Sigmoid colon (tissue), 7 donors: ENCODE measurements around the gene THAP4. TPM values are rescaled to one million over a fixed set of nuclear protein-coding genes. Genes with fewer than 3 reads are reported as not detected.

Experiments used
- DNase-seq: peaks from one replicate; pipeline ENCODE4 v3.0.0-alpha.2; 2019
- H3K27ac ChIP-seq, 4 donors: fragments of 200-600 bp; sonication (generic); one replicate each; pipeline ENCODE4 v1.5.1; 2016 to 2019; ENCODE audit warnings: mild to moderate bottlenecking in 1 of 4
- H3K27me3 ChIP-seq, 3 donors: fragments of 200-600 bp; sonication (generic); one replicate each; pipeline ENCODE4 v1.5.1; 2019; ENCODE audit warnings: mild to moderate bottlenecking in 1 of 3
- H3K36me3 ChIP-seq, 4 donors: fragments of 200-600 bp; sonication (generic); one replicate each; pipeline ENCODE4 v1.5.1; 2016 to 2019
- H3K4me1 ChIP-seq, 4 donors: fragments of 200-600 bp; sonication (generic); one replicate each; pipeline ENCODE4 v1.5.1; 2017 to 2019
- H3K4me3 ChIP-seq, 4 donors: fragments of 200-600 bp; sonication (generic); one replicate each; pipeline ENCODE4 v1.5.1; 2017 to 2019; ENCODE audit warnings: mild to moderate bottlenecking in 2 of 4, moderate library complexity in 1 of 4
- H3K9me3 ChIP-seq, 4 donors: fragments of 200-600 bp in 3 of 4; sonication (generic) in 3 of 4; one replicate each; pipeline versions ENCODE4 v1.5.1 to v1.6.1; 2013 to 2019
- EP300 ChIP-seq, 4 donors: sonication (generic); formaldehyde crosslinking; IDR thresholded peaks; one replicate each; pipeline ENCODE4 v1.6.1; 2017; ENCODE audit warnings: antibody characterized with exemption in 4 of 4
- POLR2A ChIP-seq, 2 donors: fragments of 450-650 bp; IDR thresholded peaks; one replicate each; pipeline ENCODE4 v1.6.1; 2016; ENCODE audit warnings: antibody characterized with exemption in 2 of 2, mild to moderate bottlenecking in 2 of 2, moderate library complexity in 2 of 2
- POLR2AphosphoS5 ChIP-seq, 4 donors: sonication (generic); formaldehyde crosslinking; IDR thresholded peaks; one replicate each; pipeline ENCODE4 v1.6.1; 2017; ENCODE audit warnings: antibody characterized with exemption in 4 of 4
- whole genome bisulfite sequencing, 2 donors: extraction: QIAGEN DNeasy Blood & Tissue Kit; methylation state at CpG; one replicate each; pipeline ENCODE4 v1.1.7; 2013; 5-methylcytosine and 5-hydroxymethylcytosine counted together
- intact Hi-C: fragments of 100-400 bp; cut with DNase I; formaldehyde crosslinking; loops from one replicate; pipeline ENCODE4 v1.15.1; 2023
- polyA plus RNA-seq, 3 donors: library from polyadenylated mRNA; stranded (reverse); fragments of 200-250 nt; gene quantifications; one replicate each; pipeline ENCODE4 v1.2.3, GENCODE V29; 2013
- total RNA-seq, 4 donors: library from RNA; depleted of rRNA; stranded (reverse); fragments of >200 nt; gene quantifications; one replicate each; pipeline ENCODE4 v1.1.0, GENCODE V29; 2016
- TF ChIP-seq, protein P1 (sequence below), 4 experiments: fragments of 450-650 bp in 3 of 4; fragments of 200-600 bp in 1 of 4; IDR thresholded peaks; one replicate each; pipeline ENCODE4 v1.5.1; 2016 to 2019; ENCODE audit warnings: antibody characterized with exemption in 4 of 4, mild to moderate bottlenecking in 3 of 4, moderate library complexity in 2 of 4
- donor health status: healthy with polysubstance abuse.
- donor health status: Bipolar disorder and iron deficiency.
- donor health status: healthy.

The THAP4 gene
- total and polyA plus RNA-seq, 7 donors: 28.9 to 112 (median 44.7) TPM

DNA sequence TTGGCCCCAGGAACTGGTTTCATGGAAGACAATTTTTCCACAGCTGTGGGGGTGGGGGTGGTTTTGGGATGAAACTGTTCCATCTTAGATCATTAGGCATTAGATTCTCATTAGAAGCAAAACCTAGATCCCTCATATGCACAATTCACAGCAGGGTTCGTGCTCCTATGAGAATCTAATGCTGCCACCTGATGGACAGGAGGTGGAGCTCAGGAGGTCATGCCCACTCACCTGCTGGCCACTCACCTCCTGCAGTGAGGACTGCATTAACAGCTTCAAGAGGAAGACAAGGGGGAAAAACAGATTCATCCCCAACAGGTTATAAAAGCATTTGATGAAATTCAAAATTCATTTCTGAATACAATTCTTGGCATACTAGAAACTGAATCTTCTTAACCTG lies 38.5 kb downstream of the THAP4 start:
- intact Hi-C loops: no loop called here

DNA sequence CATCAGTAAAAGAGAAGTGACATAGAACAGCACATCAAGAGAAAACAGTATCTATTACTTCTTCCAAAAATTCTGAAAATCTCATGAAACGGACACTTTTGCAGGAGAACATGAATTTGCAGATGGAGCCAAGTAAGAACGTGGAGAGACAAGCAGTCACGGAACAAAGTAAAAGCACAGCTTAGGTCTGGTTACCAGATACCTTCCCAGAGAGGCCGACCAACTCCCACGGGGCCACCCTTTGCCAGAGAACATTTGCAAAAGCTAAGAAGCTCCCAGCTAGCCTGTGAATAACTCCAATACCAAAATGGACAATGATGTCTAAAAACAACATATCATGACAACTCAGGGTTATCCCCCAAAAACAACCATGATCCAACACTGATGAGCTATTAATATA lies 38.9 kb downstream of the THAP4 start:
- no peak for DNase-seq
- 90 to 93% methylated on average over 5 of the region's 5 CpGs for WGBS, 2 donors
- Histone ChIP-seq H3K9me3 (no peaks in the 10 kb centered on the region), H3K27ac (no peak overlapping the region), H3K27me3 (no peaks in the 10 kb centered on the region), H3K36me3 (peaks cover 0 to 90% (median 34%) of the 10 kb centered on the region in 4 donors), H3K4me1 (no peaks in the 10 kb centered on the region), H3K4me3 (no peak overlapping the region)
- intact Hi-C loops: no loop called here
- no peak for TF ChIP-seq POLR2AphosphoS5 (IDR thresholded peaks at IDR 0.05)
- TF ChIP-seq EP300 (IDR thresholded peaks at IDR 0.05): no peak
- TF ChIP-seq, protein P1, sequence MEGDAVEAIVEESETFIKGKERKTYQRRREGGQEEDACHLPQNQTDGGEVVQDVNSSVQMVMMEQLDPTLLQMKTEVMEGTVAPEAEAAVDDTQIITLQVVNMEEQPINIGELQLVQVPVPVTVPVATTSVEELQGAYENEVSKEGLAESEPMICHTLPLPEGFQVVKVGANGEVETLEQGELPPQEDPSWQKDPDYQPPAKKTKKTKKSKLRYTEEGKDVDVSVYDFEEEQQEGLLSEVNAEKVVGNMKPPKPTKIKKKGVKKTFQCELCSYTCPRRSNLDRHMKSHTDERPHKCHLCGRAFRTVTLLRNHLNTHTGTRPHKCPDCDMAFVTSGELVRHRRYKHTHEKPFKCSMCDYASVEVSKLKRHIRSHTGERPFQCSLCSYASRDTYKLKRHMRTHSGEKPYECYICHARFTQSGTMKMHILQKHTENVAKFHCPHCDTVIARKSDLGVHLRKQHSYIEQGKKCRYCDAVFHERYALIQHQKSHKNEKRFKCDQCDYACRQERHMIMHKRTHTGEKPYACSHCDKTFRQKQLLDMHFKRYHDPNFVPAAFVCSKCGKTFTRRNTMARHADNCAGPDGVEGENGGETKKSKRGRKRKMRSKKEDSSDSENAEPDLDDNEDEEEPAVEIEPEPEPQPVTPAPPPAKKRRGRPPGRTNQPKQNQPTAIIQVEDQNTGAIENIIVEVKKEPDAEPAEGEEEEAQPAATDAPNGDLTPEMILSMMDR (IDR thresholded peaks at IDR 0.05): no peak
- no peak for TF ChIP-seq POLR2A (IDR thresholded peaks at IDR 0.05)

More for the DNA sequence above, 38.5 kb downstream of the THAP4 start:
- no peaks in the 10 kb centered on the region for H3K4me1 ChIP-seq
- no peaks in the 10 kb centered on the region for H3K27me3 ChIP-seq
- no peaks in the 10 kb centered on the region for H3K9me3 ChIP-seq
- TF ChIP-seq EP300 (IDR thresholded peaks at IDR 0.05): no peak
- TF ChIP-seq POLR2AphosphoS5 (IDR thresholded peaks at IDR 0.05): no peak
- TF ChIP-seq, protein P1 (IDR thresholded peaks at IDR 0.05): no peak
- TF ChIP-seq POLR2A (IDR thresholded peaks at IDR 0.05): no peak
- WGBS, 2 donors: 48 to 73% methylated on average over 1 of the region's 1 CpG
- no peak overlapping the region for H3K27ac ChIP-seq
- no peak overlapping the region for H3K4me3 ChIP-seq
- no peak for DNase-seq
- H3K36me3 ChIP-seq: peaks cover 0 to 90% (median 32%) of the 10 kb centered on the region in 4 donors

DNA sequence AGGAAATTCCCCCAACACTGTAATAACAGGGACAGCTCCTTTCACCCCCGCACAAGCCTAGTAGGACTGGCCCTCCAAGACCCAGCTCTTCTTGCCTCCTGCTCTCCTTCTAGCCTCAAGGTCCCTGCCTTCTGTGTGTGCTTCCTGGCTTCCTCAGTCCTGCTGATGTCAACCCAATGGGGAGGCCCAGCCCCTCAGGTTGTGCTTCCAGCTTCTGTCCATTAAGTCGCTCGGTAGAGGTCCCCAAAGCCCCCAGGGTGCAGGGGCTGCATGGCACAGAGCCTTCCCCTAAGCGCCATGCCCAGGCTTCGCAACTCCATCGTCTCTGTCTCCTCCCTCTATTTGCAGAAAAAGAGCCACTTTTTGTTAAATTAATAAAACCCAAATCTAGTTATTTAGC lies 39.4 kb downstream of the THAP4 start:
- Histone ChIP-seq H3K27me3 (no peaks in the 10 kb centered on the region), H3K27ac (no peak overlapping the region), H3K4me1 (no peaks in the 10 kb centered on the region), H3K4me3 (no peak overlapping the region), H3K9me3 (no peaks in the 10 kb centered on the region), H3K36me3 (peaks cover 0 to 90% (median 30%) of the 10 kb centered on the region in 4 donors)
- no peak for DNase-seq
- 96 to 97% methylated on average over 6 of the region's 6 CpGs for WGBS, 2 donors
- intact Hi-C loops: no loop called here
- TF ChIP-seq, protein P1 (IDR thresholded peaks at IDR 0.05): no peak

DNA sequence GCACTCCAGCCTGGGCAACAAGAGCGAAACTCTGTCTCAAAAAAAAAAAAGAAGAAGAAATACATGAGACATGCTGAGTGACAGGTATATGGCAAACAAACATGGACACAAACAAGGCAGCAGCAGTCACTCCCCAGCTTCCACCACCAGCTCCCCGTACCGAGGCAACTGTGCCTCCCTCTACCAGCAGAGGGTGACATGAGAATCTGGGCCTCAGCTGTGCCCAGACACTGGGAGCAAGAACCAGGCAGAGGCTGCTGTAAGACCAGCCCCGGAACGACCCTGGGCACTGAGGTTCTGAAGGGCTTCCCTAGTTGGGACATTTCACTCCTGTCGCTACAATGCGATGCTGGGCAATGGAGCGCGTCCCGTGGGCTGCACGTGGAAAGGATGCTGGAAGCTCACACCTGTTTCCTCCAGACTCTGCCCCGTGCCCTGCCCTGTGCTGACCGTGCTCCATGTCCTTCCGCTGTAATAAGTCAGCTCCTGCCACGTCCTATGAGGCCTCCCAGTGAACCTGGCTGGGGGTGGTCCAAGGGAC lies 41.3 kb downstream of the THAP4 start:
- WGBS, 2 donors: 92 to 93% methylated on average over 15 of the region's 15 CpGs
- H3K9me3 ChIP-seq: no peaks in the 10 kb centered on the region
- no peak for TF ChIP-seq EP300 (IDR thresholded peaks at IDR 0.05)
- TF ChIP-seq, protein P1 (IDR thresholded peaks at IDR 0.05): no peak
- TF ChIP-seq POLR2AphosphoS5 (IDR thresholded peaks at IDR 0.05): no peak
- no peak for TF ChIP-seq POLR2A (IDR thresholded peaks at IDR 0.05)
- H3K27ac ChIP-seq: no peak overlapping the region
- no peaks in the 10 kb centered on the region for H3K27me3 ChIP-seq
- intact Hi-C loops: no loop called here
- no peak overlapping the region for H3K4me3 ChIP-seq
- H3K36me3 ChIP-seq: peaks cover 0 to 79% (median 19%) of the 10 kb centered on the region in 4 donors
- H3K4me1 ChIP-seq: no peaks in the 10 kb centered on the region
- no peak for DNase-seq

DNA sequence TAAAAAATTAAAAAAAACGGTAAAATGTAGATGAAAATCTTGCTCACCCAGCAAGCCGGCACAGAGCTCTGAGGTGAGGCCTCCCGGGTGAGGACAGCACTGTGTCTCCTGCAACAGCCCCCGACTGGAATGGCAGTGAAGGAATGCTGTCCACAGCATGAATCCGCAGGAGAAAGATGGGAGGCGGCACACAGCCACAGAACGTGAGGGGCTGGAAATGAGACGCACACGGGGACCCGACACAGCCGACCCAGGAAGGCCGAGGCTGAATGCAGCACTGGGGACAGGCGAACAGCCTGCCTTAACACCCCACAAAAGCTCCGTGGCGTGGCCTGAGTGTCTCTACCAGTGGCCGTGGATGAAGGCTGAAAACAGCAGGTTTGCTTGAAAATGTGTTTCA lies 43.7 kb downstream of the THAP4 start:
- H3K27ac ChIP-seq: no peak overlapping the region
- no peak for DNase-seq
- no peak overlapping the region for H3K4me3 ChIP-seq
- TF ChIP-seq, protein P1 (IDR thresholded peaks at IDR 0.05): no peak
- no peak for TF ChIP-seq POLR2AphosphoS5 (IDR thresholded peaks at IDR 0.05)
- TF ChIP-seq EP300 (IDR thresholded peaks at IDR 0.05): no peak
- TF ChIP-seq POLR2A (IDR thresholded peaks at IDR 0.05): no peak
- no peaks in the 10 kb centered on the region for H3K4me1 ChIP-seq
- no peaks in the 10 kb centered on the region for H3K9me3 ChIP-seq
- intact Hi-C loops: no loop called here
- no peaks in the 10 kb centered on the region for H3K27me3 ChIP-seq
- WGBS, 2 donors: 95 to 96% methylated on average over 16 of the region's 16 CpGs
- peaks cover 0 to 60% (median 13%) of the 10 kb centered on the region in 4 donors for H3K36me3 ChIP-seq
